Stimulated activated CD8-positive, alpha-beta memory T cell treated with anti-CD3 and anti-CD28 coated beads, Interleukin-4, amount 100 ng/mL, for 48 hours (primary cell): ENCODE measurements around the gene CETN2.
"Not testable (repeated sequence)": the region's sequence is repeated elsewhere in the genome, so short reads cannot be mapped to it uniquely, and the experiment has no call there.

ENCODE experiments used
- DNase-seq: peaks from one replicate; pipeline ENCODE4 v3.0.0-alpha.2; 2020

The CETN2 gene

GRCh38 chrX:152831391-152831790, 834 bp upstream of the CETN2 start:
- DNase-seq, result no peak

- no peak for DNase-seq
These were observed 5.6 kb downstream of the CETN2 start for GRCh38 chrX:152824841-152825374.

- DNase-seq, result no peak
These were observed 6.9 kb downstream of the CETN2 start for GRCh38 chrX:152823657-152824056.

DNA sequence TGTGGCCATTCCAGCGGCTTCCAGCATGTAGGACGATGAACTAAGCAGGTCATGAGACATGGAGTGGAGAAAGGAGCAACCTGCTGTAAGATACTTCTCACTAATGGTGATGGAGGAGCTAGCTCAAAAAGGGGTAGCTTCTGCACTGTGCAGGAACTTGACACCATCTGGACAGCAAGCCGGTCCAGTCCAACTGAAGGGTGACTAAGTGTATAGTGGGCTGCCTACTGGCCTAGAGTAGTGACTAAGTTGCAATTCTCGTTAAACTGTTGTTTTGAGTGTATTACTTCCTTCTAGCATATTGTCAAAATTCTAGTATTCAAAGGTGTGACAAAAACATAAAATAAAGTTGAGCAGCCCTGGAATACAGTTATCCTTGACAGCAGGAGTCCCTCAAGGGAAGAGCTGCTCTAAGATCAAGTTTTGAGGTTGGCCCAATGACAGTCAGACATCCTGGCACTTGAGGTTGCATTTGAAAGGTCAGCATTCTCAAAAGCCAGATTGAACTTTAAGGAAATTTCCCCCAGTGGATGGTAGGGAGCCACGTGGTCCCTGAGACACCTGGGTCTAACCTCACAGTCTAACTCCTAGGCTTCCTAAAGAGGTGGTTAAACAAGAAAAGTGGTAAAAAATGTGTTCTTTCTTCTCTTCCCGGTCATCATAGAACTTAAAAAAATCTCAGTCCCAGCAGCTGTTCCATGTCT, 8.0 kb downstream of the CETN2 start:
- no peak for DNase-seq

GRCh38 chrX:152821145-152821765, 9.3 kb downstream of the CETN2 start:
- DNase-seq, result peak; percentile 37

- DNase-seq, result no peak
These were observed 10.8 kb downstream of the CETN2 start for GRCh38 chrX:152819732-152820131.

GRCh38 chrX:152819266-152819665, 11.3 kb downstream of the CETN2 start:
- no peak for DNase-seq

DNA sequence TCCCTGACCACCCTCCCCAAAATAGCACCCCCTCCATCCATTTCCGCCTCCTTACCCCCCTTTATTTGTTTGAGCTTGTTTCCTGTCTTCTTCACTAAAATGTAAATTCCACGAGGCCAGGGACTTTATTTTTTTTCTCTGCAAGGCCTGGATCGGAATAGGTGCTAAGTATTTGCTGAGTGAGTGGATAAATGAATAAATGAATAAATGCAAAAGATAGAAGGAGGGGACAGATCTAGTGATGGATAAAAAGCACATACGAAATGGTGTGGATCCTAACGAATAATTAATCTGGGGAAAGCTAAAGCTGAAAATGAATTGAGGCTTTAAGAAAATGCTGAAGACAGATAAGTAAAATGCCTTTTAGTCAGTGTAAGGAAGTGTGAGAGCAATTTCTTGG, 12.2 kb downstream of the CETN2 start:
- DNase-seq, result no peak

GRCh38 chrX:152817078-152817764, 13.3 kb downstream of the CETN2 start:
- no peak for DNase-seq

DNA sequence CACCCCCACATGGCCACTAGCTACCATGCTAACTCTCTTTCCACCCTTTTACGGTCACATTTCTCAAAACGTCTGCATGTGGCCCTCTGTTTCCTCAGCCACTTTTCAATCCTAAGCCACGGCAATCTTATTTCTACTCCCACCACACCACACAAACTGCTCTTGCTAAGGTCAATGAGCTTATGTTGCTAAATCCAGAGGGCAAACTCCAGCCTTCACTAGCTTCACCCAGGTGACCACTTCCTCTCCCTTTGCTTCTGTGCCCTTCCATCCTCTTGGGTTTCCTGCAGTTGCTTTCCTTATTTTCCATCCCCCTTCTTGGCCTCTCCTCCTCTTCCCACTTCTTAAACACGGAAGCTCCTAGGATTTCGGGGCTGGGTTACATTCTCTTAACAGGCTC, 16.5 kb downstream of the CETN2 start:
- DNase-seq, result no peak

GRCh38 chrX:152813206-152813605, 17.4 kb downstream of the CETN2 start:
- DNase-seq, result no peak

GRCh38 chrX:152810403-152810802, 20.2 kb downstream of the CETN2 start:
- no peak for DNase-seq

DNA sequence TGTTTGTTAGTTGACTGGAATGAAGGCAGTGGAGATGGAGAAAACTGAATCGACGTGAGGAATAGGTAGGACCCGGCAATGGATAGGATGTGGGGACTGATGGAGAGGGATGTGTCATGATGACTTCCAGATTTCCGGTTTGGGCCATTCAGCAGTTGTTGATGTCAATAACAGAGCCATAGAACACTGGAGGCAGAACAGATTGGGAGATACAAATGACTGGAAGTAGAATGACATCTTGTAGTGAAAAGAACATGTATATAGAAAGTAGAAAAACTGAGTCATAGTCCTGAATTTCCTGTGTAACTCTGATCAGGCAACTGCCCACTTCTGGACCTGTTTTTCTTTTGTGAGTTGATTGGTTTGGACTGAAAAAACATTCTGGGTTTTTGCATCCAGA, 24.5 kb downstream of the CETN2 start:
- DNase-seq, result no peak

DNA sequence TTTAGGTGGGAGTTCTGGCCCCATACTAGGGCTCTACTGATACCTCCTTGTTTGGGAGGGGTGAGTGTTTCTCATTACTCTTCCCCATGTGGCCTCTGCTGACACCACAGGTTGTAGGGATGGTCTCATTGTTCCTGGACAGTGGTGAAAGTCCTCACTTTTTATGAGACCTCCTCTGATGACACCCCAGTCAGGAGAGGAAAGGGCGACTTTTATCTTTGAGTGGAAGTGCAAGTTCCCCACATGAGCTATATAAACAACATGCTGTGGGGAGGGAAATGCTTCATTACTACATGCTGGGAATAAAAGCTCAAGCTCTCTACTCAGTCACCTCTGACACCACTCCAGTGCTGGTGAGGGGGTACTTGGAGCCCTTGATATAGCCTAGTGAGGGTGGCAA, 31.6 kb downstream of the CETN2 start:
- DNase-seq, result no peak

GRCh38 chrX:152787062-152787461, 43.5 kb downstream of the CETN2 start:
- DNase-seq, result not testable (repeated sequence)
